ENCODE results near the gene ACSS2.

Gene ACSS2

DNA sequence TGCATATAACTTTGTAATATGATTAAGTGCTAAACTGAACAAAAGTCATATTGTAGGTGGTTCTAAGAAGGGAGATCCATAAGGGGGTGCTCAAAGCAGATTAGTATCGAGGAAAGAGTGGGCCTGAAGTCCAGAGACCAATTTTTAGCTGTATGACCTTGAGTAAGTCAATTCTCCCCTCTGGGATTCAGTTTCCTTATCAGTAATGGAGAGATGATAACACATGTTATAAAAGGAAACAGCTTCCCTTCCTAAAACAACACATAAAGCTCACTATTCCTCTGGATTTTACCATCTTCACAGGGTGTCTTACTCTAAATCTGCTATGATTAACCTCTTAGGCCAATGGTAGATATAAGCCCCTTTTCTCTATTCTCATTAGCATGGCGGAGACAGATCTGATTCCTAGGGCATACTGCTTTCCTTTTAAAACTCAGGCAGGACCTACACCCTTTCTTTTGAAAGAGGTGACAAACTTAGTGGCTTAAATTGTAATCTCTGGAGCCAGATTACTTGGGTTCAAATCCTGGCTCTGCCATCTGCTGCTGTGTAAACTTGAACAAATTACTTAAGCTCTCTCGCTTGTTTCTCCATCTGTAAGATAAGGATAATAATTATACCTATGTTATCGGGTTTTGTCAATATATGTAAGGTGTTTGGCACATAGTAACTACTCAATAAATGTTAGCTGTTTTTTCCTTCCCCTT is 39.5 kb downstream of the ACSS2 start:
- TF ChIP-seq POLR2A (IDR thresholded peaks at IDR 0.05; ENCODE audit: low read length) = no peak
- DNase-seq = peak in 1 of 2 experiments; percentile 19

DNA sequence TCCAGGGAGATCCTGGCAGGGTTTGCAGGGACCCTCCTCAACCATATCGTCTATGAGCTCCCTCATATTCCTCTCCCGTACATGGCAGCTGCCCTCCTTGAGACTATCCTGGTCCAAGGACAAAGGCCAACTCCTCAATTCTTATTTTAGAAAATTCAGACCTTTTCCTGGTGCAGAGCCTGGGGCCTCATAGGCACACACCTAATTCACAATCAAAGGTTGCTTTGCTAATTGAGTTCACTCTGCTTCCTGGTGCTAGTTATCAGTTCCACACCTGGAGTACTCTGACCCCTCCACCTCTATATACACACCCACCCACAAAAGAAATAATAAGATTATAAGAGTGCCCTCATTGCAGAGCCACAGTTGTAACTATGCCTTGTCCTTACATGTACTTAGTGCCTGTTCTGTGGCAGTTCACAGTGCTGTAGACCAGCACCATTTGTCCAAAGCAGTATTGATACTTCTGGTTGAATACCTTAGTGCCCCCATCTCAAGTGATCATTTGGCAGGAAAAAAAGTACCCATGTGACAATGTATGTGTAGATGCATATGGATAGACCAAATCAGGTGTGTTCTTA is 40.5 kb downstream of the ACSS2 start:
- DNase-seq = no peak
- TF ChIP-seq POLR2A (IDR thresholded peaks at IDR 0.05; ENCODE audit: low read length) (no peak), GATA1 (IDR thresholded peaks at IDR 0.05; ENCODE audit: low read depth, low read length) (no peak)

DNA sequence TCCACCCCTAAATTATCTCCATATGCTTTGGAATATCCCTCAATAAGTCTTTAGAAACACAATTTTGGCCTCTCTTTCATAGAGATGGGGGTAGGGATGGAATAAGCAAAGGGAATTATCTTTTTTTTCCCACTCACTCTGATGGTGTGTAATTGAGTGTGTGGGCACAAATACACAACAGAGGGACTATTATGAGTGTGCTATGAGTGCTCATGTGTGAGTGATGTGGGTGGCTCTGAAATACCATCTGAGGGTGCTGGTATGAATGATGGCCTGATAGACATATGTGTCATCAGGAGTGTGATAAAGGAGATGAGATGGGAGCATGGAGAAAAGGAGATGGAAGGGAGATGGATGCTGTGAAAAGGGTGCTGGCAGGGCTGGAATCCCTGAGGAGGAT is 43.6 kb downstream of the ACSS2 start:
- no peak for DNase-seq
- TF ChIP-seq GATA1 (IDR thresholded peaks at IDR 0.05; ENCODE audit: low read depth, low read length) = no peak
- TF ChIP-seq POLR2A (IDR thresholded peaks at IDR 0.05; ENCODE audit: low read length) = no peak

DNA sequence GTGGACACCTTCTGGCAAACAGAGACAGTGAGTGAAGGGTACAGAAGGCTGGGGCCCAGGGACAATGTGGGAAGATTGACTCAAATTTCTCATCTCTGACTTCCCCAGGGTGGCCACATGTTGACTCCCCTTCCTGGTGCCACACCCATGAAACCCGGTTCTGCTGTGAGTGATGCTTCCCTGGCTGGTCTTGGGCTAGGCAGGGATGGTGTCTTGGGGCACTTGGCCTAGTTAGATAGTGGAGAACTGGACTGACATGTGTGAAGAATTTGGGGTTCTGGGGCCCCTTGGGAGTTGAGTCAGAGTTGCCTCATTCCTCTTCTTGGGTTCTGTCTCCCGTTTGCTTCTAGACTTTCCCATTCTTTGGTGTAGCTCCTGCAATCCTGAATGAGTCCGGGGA is 45.0 kb downstream of the ACSS2 start:
- TF ChIP-seq GATA1 (IDR thresholded peaks at IDR 0.05; ENCODE audit: low read depth, low read length) (no peak), POLR2A (IDR thresholded peaks at IDR 0.05; ENCODE audit: low read length) (no peak)
- DNase-seq = no peak

DNA sequence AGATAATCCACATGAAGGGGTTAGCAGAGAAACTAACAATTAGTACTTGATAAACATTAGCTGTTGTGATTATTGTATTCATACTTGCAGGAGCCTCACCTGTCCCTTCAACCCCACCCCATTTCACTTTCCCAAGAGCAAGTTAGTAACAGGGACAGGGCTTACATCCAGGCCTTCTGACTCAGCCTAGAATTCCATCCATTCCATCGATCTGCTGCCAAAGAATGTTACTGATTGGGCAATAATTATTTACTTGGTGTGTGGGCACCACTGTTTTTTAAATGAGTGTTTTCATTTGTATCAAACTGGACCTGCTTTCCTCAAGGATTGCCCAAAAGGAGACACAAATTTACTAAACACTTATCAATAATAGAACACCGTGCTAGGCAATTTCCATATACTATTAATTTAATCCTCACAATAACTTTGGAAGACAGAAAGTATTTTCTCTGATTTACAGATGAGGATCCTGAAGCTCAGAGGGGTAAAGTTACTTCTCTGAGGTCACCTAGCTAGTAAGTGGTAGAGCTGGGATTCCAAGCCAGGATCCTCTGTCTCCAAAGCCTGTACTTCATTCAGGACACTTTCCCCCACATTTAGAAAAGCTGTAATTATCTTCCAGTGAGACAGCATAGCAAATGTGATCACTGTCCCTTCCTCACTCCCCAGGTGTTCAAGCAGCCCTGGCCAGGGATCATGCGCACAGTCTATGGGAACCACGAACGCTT is 46.4 kb downstream of the ACSS2 start:
- DNase-seq = no peak
- TF ChIP-seq POLR2A (IDR thresholded peaks at IDR 0.05; ENCODE audit: low read length) (no peak), GATA1 (IDR thresholded peaks at IDR 0.05; ENCODE audit: low read depth, low read length) (no peak)

DNA sequence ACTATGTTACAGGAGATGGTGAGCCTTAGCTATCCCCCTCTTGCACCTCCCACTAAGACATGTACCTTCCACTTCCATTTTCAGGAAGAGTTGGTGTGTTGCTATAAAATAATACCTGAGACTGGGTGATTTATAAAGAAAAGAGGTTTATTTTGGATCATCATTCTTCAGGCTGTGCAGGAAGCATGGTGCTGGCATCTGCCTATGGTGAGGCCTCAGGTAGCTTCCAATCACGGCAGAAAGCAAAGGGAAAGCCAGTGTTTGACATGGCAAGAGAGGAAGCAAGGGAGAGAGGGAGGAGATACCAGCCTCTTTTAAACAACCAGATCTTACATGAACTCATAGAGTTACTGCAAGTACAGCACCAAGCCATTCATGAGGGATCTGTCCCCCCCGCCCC is 47.0 kb downstream of the ACSS2 start:
- DNase-seq = no peak
- TF ChIP-seq POLR2A (IDR thresholded peaks at IDR 0.05; ENCODE audit: low read length) (no peak), GATA1 (IDR thresholded peaks at IDR 0.05; ENCODE audit: low read depth, low read length) (no peak)

DNA sequence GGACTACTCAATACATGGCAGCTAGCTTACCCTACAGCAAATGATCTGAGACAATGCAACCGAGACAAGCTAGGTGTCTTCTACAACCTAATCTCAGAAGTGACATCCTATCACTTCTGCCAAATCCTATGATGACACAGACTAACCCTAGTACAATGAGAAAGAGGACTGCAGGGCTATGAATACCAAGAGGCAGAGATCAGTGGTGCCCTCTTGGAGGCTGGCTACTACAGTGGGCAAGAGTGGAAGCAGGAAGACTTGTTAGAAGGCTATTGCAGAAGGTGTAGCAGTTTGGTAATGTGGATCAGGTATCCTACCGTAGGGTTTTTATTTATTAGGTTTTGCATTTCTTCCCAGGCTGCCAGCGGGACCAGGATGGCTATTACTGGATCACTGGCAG is 48.9 kb downstream of the ACSS2 start:
- TF ChIP-seq POLR2A (IDR thresholded peaks at IDR 0.05; ENCODE audit: low read length) (no peak), GATA1 (IDR thresholded peaks at IDR 0.05; ENCODE audit: low read depth, low read length) (no peak)
- no peak for DNase-seq

DNA sequence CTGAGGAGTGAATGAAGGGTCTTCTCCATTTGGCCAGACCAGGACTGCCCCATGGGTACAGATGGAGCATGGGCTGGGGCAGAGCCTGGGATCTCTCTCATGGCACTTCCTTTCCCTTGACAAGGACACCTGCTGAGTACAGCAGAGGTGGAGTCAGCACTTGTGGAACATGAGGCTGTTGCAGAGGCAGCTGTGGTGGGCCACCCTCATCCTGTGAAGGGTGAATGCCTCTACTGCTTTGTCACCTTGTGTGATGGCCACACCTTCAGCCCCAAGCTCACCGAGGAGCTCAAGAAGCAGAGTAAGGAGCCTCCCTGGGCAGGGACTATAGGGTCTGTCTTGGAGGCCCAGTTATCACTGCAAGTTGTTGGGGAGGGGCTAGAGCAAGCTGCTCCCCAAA is 49.6 kb downstream of the ACSS2 start:
- no peak for DNase-seq
- TF ChIP-seq GATA1 (IDR thresholded peaks at IDR 0.05; ENCODE audit: low read depth, low read length) (no peak), POLR2A (IDR thresholded peaks at IDR 0.05; ENCODE audit: low read length) (no peak)

DNA sequence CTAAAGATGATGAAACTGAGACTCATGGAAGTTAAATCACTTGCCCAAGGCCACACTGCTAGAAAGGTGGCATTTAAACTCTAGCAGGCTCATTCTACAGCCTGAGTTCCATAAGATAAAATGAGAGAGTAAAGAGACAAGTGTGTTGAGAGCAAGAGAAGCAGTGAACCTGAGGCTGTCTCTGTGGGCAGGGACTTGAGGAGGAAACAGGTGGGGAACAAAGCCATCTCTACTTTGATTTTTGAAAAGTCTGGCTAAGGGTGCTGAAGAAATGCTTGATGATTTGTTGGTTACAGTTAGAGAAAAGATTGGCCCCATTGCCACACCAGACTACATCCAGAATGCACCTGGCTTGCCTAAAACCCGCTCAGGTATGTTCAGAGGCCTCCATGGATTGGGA is 50.2 kb downstream of the ACSS2 start:
- TF ChIP-seq GATA1 (IDR thresholded peaks at IDR 0.05; ENCODE audit: low read depth, low read length) (no peak), POLR2A (IDR thresholded peaks at IDR 0.05; ENCODE audit: low read length) (no peak)
- no peak for DNase-seq

DNA sequence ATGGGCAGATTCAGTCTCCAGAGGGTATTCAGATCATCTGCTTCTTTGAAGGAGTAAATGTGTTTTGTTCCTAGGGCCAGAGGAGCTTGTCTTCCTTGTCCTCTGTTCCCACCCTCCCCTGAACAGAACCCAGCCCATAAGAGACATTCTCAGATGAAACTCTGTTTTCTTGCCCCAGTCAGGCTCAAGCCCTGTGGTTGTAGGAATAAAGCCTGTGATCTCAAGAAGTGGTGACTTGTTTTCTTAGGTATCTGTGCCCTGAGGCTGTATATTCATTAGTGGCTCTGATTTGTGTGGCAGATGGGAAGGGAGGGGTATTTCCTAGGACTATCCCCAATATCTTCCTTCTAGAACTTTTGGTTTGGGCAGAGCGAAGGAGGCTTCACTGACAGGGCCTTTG is 51.3 kb downstream of the ACSS2 start:
- no peak for DNase-seq
- no peak for TF ChIP-seq POLR2A (IDR thresholded peaks at IDR 0.05; ENCODE audit: low read length)
- no peak for TF ChIP-seq GATA1 (IDR thresholded peaks at IDR 0.05; ENCODE audit: low read depth, low read length)

DNA sequence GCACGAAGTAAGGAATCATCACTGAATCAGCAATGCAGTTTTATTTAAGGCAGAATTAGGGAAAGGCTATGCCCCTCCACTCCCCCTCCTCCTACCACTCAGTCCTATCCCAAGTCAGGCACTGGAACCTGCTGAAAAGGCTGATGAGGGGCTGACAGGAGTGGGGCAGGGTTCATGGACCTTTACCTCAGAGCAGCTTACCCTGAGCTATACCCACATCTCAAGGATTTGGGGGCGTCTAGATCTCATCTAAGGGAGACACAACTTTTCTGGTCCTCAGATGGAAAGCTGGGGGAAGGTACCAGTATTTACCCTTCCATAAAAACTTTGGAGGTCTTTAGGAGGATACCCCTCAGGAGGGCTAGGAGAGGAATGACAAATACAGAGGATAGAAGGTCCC is 52.0 kb downstream of the ACSS2 start:
- DNase-seq = no peak
- TF ChIP-seq POLR2A (IDR thresholded peaks at IDR 0.05; ENCODE audit: low read length) (no peak), GATA1 (IDR thresholded peaks at IDR 0.05; ENCODE audit: low read depth, low read length) (no peak)

DNA sequence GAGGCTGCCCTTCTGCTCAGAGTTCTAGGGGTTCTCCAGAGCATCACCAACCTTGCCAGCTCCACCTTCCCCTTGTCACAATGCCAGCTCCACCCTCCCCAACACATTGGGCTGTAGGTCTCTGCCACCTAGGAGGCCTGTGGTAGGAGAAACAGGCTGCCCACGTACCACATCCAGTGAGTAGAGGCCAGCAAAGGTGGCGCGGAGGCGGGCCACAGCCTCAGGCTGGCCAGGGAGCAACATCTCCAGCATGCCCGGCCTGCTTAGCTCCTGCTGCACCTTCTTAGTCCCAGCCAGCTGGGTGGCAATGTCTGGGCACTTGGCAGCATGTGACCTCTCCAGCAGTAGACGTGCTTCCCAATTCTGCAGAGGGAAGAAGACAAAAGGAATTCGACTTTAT is 55.4 kb downstream of the ACSS2 start:
- no peak for DNase-seq
- TF ChIP-seq POLR2A (IDR thresholded peaks at IDR 0.05; ENCODE audit: low read length) (no peak), GATA1 (IDR thresholded peaks at IDR 0.05; ENCODE audit: low read depth, low read length) (no peak)

DNA sequence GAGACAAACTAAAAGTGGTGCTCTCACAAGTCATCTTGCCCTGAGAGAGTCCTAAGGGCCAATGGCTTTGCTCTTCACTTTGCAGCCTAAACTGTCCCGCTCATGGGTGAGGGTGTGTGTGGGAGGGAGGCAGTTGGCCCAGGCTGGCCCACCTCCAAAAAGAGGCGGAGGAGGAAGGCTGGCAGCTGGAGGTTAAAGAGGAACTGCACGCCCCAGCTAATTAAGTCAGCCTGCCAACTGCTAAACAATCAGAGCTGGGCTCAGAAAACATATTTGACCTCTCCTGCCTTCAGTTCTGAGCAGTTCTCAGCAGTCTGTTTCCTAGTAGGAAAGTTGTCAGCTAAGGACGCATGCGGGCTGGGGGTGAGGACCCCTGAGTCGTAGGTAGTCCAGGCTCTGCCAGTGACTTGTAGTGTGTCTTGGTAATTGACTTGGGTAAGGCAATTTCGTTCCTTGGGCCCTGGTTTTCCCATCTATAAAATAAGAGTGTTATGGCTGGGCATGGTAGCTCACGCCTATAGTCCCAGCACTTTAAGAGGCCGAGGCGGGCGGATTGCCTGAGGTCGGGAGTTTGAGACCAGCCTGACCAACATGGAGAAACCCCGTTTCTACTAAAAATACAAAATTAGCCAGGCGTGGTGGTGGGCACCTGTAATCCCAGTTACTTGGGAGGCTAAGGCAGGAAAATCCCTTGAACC is 62.2 kb downstream of the ACSS2 start:
- no peak for TF ChIP-seq POLR2A (IDR thresholded peaks at IDR 0.05; ENCODE audit: low read length)
- TF ChIP-seq GATA1 (IDR thresholded peaks at IDR 0.05; ENCODE audit: low read depth, low read length) = no peak
- peak; percentile 35 to 36 for DNase-seq

DNA sequence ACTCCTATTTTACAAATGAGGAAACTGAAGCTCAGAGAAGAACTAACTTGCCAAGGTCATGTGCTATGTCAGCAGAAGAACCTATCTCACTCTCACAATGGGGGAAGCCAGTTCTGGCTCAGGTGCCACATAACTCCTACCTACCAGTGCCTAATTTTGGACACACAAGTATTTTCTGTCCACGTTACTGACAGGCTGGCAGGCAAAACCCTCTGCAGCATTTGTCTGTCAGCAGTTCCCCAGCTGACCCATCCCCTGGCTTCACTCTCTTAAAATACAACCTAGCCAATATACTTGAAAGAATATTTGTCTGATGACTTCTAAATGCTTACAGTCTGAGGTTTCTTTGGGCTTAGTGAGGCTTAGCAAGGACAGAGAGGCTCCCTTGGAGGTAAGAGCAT is 63.7 kb downstream of the ACSS2 start:
- TF ChIP-seq POLR2A (IDR thresholded peaks at IDR 0.05; ENCODE audit: low read length) = no peak
- TF ChIP-seq GATA1 (IDR thresholded peaks at IDR 0.05; ENCODE audit: low read depth, low read length) = no peak

More for the DNA sequence above, 63.7 kb downstream of the ACSS2 start:
- no peak for DNase-seq

Data from erythroblast (primary cell).